Measurements from ENCODE around the gene SLC12A3.
"Not testable (repeated sequence)": the region's sequence is repeated elsewhere in the genome, so short reads cannot be mapped to it uniquely, and the experiment has no call there.

The SLC12A3 gene

DNA sequence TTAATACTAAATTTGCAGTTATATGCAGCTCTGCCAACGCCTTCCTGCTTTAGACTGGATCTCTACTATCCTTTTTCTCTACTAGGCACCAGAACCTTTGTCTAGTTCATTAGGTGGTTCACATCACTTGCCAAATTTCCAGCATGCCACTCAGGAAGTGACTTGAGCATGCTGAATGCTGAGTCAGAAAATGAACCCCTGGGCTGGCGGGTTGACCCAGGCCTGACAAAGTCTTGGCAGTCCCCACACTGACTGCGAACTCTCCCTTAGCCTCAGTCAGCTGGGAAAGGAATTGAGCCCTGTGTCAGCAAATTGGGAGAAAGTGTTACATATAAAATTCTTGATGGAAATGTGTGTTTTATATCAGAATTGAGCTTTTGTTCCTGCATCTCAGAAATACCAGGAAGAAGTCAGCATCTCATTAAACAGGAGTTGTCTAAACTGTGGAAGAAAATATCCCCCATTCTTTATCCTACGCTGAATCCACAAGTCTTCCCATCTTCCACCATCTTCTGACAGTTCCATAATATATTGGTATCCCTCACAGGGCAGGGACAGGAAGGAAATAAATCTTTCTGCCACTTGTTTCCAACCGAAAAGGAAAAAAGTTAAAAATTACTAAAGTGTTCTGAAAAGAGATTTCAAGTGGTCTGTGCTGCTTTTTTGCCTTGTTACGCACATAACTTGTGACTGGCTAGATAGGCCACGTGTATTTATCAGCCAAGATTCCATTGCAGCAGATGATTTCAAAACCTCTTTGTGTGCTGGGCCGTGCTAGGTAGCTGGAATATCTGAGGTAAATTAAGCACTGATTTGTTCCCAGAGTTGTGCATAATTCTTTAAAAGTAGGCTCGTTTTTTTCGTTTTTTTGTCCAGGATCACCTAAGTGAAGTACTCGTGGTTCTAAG, 16.7 kb upstream of the SLC12A3 start:
- DNase-seq (ENCODE audit: low read depth) = no peak

- no peak for DNase-seq (ENCODE audit: low read depth)
Observed at GRCh38 chr16:56848955-56849689, 15.9 kb upstream of the SLC12A3 start.

- DNase-seq (ENCODE audit: low read depth) = no peak
Observed at GRCh38 chr16:56849690-56850680, 15.0 kb upstream of the SLC12A3 start.

GRCh38 chr16:56851671-56852400, 13.2 kb upstream of the SLC12A3 start:
- no peak for DNase-seq (ENCODE audit: low read depth)

GRCh38 chr16:56852401-56852730, 12.6 kb upstream of the SLC12A3 start:
- DNase-seq (ENCODE audit: low read depth) = no peak

- no peak for DNase-seq (ENCODE audit: low read depth)
Observed at GRCh38 chr16:56852968-56853367, 12.0 kb upstream of the SLC12A3 start.

- no peak for DNase-seq (ENCODE audit: low read depth)
Observed at GRCh38 chr16:56855201-56855600, 9.8 kb upstream of the SLC12A3 start.

DNA sequence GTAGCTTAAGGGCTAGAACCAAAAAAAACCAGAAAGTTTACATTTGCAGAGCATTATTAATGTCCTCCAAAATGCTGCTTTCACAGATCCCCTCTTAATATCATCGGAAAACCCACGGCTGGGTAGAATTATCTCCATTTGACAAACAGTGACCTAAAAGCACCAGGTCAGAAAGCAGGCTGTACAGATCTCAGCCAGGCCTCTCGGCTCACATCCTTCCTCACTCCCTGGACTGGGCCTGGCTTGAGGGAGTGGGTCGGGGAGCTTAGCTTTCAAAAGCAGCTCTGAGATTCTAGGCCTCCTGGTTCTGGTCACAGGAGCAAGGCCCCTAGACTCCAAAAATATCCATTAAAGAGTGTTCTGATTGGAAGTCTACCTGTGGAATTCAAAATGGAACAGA, 9.1 kb upstream of the SLC12A3 start:
- no peak for DNase-seq (ENCODE audit: low read depth)

DNA sequence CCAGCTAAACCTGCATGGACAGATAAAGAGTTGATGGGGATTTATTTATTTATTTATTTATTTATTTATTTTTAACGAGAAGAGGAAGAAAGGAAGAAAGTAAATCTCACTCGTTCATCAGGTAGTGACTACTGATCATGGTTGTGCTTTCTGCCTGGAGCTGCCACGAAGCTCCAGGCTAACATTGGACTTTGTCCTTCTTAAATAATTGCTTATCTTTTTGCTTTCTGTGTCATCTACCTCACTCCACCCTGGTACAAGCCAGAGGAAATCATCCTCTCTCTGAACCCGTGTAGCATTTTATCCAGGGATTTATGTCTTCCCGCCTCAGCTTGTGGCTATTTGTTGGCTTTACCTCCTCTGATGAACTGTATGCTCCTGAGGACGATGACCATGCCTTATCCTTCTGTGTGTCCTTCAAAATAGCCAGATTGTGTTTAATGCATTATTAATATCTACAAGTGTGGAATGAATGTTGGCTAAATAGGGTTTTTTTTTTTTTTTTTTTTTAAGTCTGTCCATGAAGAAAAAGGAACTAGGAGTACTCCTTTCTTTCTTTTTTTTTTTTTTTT, 8.0 kb upstream of the SLC12A3 start:
- no peak for DNase-seq (ENCODE audit: low read depth)

GRCh38 chr16:56858374-56858773, 6.6 kb upstream of the SLC12A3 start:
- no peak for DNase-seq (ENCODE audit: low read depth)

DNA sequence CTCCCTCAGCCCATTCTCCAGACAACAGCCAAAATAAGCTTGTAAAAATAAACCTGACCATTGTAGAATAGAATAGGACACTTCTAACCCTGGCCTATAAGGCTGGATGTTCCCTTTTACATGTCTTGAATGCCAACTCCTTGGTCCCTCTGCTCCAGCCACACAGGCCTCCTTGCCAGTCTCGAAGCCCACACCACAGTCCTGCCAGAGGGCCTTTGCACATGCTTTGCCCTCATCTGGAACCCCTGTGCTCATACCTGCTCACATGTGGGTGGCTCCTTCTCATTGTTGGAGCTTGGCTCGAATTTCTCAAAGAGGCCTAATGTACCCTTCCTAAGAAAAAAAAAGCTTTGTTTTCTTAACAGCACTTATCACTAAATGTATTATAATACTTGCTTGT, 5.4 kb upstream of the SLC12A3 start:
- DNase-seq (ENCODE audit: low read depth) = no peak

DNA sequence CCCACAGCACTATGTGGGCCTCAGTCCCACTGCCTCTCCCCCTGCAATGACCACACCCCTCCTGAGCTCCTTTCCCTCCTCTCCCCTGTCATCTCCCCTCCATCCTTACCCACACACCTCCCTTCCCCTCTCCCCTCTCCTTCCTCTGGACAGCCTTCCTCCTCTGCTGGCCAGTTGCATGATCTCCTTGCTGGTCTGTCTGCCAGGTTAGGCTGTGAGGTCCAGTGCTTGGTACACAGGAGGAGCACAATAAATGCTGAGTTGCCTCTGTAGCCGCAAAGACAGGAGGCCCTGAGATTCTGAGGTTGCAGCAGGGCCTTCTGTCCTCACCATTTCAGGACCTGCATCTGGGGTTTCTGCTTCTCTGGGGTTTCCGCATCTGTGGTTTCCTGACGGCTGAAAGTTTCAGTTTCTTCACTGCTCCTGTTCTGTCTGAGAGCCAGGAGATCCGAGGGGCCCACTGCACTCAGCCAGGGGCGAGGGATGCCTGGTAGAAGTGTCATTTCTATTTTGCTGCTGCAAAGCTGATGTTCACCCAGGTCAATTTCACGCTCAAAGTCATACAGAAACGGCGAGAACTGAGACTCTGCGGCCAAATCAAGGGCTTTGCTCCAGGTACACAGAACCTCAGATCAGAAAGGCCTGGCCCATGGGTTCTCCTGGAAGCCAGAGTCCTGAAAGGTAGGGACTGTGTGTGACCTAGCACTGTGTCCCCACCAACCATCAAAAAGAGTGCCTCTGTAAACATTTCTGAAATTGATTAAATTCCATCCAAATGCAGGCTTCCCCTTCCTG, 4.6 kb upstream of the SLC12A3 start:
- DNase-seq (ENCODE audit: low read depth) = no peak

- no peak for DNase-seq (ENCODE audit: low read depth)
Observed at GRCh38 chr16:56861092-56861610, 3.9 kb upstream of the SLC12A3 start.

- DNase-seq (ENCODE audit: low read depth) = no peak
Observed at GRCh38 chr16:56861756-56862155, 3.3 kb upstream of the SLC12A3 start.

DNA sequence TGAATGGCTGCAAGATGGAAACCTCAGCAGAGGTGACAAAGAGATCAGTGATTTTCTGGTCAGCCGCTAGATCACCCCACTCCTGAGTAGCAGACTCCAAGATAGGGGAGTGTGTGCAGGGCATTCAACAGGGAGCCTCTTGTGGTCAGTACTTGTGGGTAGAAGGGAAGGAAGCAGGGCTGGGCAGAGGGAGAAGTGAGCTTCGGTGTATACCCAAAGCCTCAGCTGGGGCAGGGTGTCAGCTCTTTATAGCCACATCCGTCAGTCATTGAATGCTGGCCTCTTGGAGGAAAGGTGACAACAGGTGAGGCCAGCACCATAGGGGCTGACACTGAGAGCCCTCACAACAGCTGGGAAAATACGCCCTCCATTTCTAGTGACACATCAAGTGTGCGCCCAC, 2.2 kb upstream of the SLC12A3 start:
- no peak for DNase-seq (ENCODE audit: low read depth)

DNA sequence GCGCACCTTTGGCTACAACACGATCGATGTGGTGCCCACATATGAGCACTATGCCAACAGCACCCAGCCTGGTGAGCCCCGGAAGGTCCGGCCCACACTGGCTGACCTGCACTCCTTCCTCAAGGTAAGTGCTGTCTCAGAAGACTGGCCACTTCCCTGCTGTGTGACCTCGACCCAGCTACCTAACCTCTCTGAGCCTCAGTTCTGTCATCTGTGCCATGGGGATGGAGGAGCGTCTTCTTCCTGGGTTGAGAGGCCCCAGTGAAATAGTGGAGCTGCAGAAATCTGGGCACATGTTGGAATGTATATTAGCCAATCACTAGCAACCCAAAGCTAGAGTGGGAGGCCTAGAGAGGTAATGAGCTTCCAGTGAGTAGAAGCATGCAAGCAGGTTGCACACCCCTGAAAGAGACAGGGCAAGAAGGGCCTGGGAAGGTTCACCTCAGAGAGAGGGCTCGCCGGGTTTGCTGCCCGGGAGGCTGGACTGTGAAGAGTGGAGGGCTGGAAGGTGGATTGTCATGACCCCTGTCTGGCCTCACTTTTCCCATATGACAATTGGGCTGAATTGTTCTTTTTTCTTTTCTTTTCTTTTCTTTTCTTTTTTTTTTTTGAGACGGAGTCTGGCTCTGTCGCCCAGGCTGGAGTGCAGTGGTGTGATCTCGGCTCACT, 521 bp downstream of the SLC12A3 start:
- DNase-seq (ENCODE audit: low read depth) = no peak

DNA sequence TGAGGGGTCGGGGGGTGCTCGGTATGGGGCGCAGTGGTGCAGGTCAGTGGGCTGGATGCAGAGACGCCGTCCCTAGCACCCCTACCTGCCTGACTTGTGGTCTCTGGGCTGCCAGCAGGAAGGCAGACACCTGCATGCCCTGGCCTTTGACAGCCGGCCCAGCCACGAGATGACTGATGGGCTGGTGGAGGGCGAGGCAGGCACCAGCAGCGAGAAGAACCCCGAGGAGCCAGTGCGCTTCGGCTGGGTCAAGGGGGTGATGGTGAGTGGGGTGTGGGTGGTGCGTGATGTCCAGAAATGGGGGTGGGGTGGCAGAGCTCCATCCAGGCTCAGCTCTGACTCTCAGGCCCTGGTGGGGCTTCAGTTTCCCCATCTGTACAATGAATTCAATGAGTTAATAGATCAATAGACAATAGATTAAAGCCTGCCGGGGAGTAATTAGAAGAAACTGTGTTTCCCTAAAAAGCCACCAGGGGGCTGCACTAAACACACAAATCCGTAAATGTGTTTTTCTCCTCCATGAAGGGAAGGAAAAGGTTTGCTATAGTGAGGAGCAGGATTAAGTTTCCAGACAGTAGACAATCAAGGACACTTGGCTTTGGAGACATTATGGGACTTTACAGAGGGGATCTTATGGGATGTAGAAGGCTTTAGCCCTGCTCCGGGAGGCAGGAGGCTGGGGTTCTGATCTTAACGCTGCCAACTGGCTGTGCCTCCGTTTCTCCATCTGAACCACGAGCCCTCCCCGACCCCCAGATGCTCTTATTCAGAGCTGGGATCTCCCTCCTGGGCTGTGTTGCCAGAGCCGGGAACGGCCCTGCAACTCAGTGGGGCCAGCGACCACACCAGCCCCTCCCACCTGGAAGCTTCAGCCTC, 2.2 kb downstream of the SLC12A3 start:
- DNase-seq (ENCODE audit: low read depth) = no peak

GRCh38 chr16:56868175-56868574, 3.2 kb downstream of the SLC12A3 start:
- no peak for DNase-seq (ENCODE audit: low read depth)

- not testable (repeated sequence) for DNase-seq (ENCODE audit: low read depth)
Observed at GRCh38 chr16:56868766-56869165, 3.8 kb downstream of the SLC12A3 start.

Measured in stimulated activated CD8-positive, alpha-beta memory T cell treated with anti-CD3 and anti-CD28 coated beads, Interleukin-15, amount 100 ng/mL, for 24 hours (primary cell).